IMR-90 (cell line): ENCODE data around the gene ZDHHC8. TPM values are rescaled to one million over a fixed set of nuclear protein-coding genes. Genes with fewer than 3 reads are reported as not detected.

Experiments
- ATAC-seq: fragments of 200-7000 bp; cut with Tn5 transposase; 2 replicates; pipeline ENCODE4 v1.9.1; 2020; ENCODE audit warnings: low read depth, mild to moderate bottlenecking, moderate library complexity
- BruUV-seq: library from RNA; stranded (reverse); fragments of 400-500 nt; replicated peaks from 2 replicates; lab custom pipeline; 2021; lab: Mats Ljungman, UMichigan
- CTCF ChIA-PET: fragments of 300-600 bp; formaldehyde crosslinking; extraction: SDS; loops from one replicate; lab custom pipeline; 2021; ENCODE audit warnings: antibody characterized with exemption; lab: Yijun Ruan, JAX
- POLR2A ChIA-PET: fragments of 300-600 bp; sonication (Branson Sonifier 250); formaldehyde crosslinking; loops from one replicate; lab custom pipeline; 2022; ENCODE audit warnings: antibody characterized with exemption; ENCODE audit not compliant: unreplicated experiment; lab: Charles Lee
- DNase-seq: peaks from one replicate; pipeline ENCODE4 v3.0.0; 2013
- H2AFZ ChIP-seq: replicated peaks from 2 replicates; pipeline ENCODE3; 2013; ENCODE audit warnings: low read length, mild to moderate bottlenecking; ENCODE audit not compliant: poor library complexity
- H2AK5ac ChIP-seq: 2 replicates; pipeline ENCODE4 v1.6.1; 2013; ENCODE audit warnings: low read depth, low read length, inconsistent platforms
- H2AK9ac ChIP-seq: replicated peaks from 2 replicates; pipeline ENCODE3; 2013; ENCODE audit warnings: mild to moderate bottlenecking, low read depth, low read length, moderate library complexity; ENCODE audit not compliant: poor library complexity
- H2BK120ac ChIP-seq: 2 replicates; pipeline ENCODE4 v1.6.1; 2013; ENCODE audit warnings: low read depth, low read length, inconsistent platforms
- H2BK15ac ChIP-seq: 3 replicates; pipeline ENCODE4 v1.6.1; 2013; ENCODE audit warnings: low read depth, low read length, inconsistent platforms
- H2BK20ac ChIP-seq: 2 replicates; pipeline ENCODE4 v1.6.1; 2013; ENCODE audit warnings: low read depth, mild to moderate bottlenecking, inconsistent platforms, low read length, moderate library complexity
- H2BK5ac ChIP-seq: 2 replicates; pipeline ENCODE4 v1.6.1; 2013; ENCODE audit warnings: mild to moderate bottlenecking, low read depth, low read length, inconsistent platforms; ENCODE audit not compliant: poor library complexity, severe bottlenecking
- H3K14ac ChIP-seq: replicated peaks from 2 replicates; pipeline ENCODE4 v1.6.1; 2013; ENCODE audit warnings: low read depth, low read length, inconsistent platforms
- H3K18ac ChIP-seq: 2 replicates; pipeline ENCODE4 v1.6.1; 2013; ENCODE audit warnings: low read depth, low read length, control low read depth
- H3K23ac ChIP-seq: 2 replicates; pipeline ENCODE4 v1.6.1; 2013; ENCODE audit warnings: low read depth, low read length, inconsistent platforms
- H3K27ac ChIP-seq: 2 replicates; pipeline ENCODE4 v1.5.1; 2013; ENCODE audit warnings: mild to moderate bottlenecking, control low read depth, low read length; ENCODE audit not compliant: insufficient read depth
- H3K27me3 ChIP-seq: 2 replicates; pipeline ENCODE4 v1.6.1; 2013; ENCODE audit warnings: low read length; ENCODE audit not compliant: control insufficient read depth, insufficient read depth
- H3K36me3 ChIP-seq: 2 replicates; pipeline ENCODE4 v1.6.1; 2013; ENCODE audit warnings: low read length, mixed read lengths; ENCODE audit not compliant: control insufficient read depth, insufficient read depth
- H3K4ac ChIP-seq: 2 replicates; pipeline ENCODE4 v1.6.1; 2013; ENCODE audit warnings: low read depth, low read length, inconsistent platforms
- H3K4me1 ChIP-seq: 2 replicates; pipeline ENCODE4 v1.6.1; 2013; ENCODE audit warnings: low read length, mixed read lengths; ENCODE audit not compliant: control insufficient read depth, insufficient read depth
- H3K4me2 ChIP-seq: 2 replicates; pipeline ENCODE4 v1.6.1; 2013; ENCODE audit warnings: low read depth, mild to moderate bottlenecking, control low read depth, low read length, moderate library complexity
- H3K4me3 ChIP-seq: 2 replicates; pipeline ENCODE4 v1.5.1; 2013; ENCODE audit warnings: low read depth, mild to moderate bottlenecking, control low read depth, low read length, moderate library complexity; ENCODE audit not compliant: insufficient read depth
- H3K56ac ChIP-seq: 2 replicates; pipeline ENCODE4 v1.6.1; 2013; ENCODE audit warnings: low read length, inconsistent platforms; ENCODE audit not compliant: insufficient read depth; ENCODE audit errors: extremely low read depth
- H3K79me1 ChIP-seq, 2 experiments: 2 replicates each; pipeline ENCODE4 v1.6.1; 2013; ENCODE audit warnings: low read length in 2 of 2, inconsistent platforms in 1 of 2, low read depth in 1 of 2
- H3K9ac ChIP-seq: 2 replicates; pipeline ENCODE4 v1.6.1; 2013; ENCODE audit warnings: low read depth, low read length, control low read depth
- H3K9me1 ChIP-seq: 2 replicates; pipeline ENCODE4 v1.6.1; 2013; ENCODE audit warnings: low read length, inconsistent platforms; ENCODE audit not compliant: insufficient read depth
- H3K9me3 ChIP-seq: 2 replicates; pipeline ENCODE4 v1.6.1; 2013; ENCODE audit warnings: low read length; ENCODE audit not compliant: control insufficient read depth, insufficient read depth
- H4K20me1 ChIP-seq: 2 replicates; pipeline ENCODE4 v1.6.1; 2013; ENCODE audit warnings: low read length, inconsistent platforms; ENCODE audit not compliant: insufficient read depth
- H4K5ac ChIP-seq: 2 replicates; pipeline ENCODE4 v1.6.1; 2013; ENCODE audit warnings: mild to moderate bottlenecking, low read depth, low read length, control low read depth
- H4K8ac ChIP-seq, 2 experiments: 2 replicates each; pipeline ENCODE4 v1.6.1; 2013; ENCODE audit warnings: low read depth in 2 of 2, low read length in 2 of 2, control low read depth in 1 of 2, inconsistent platforms in 1 of 2
- H4K91ac ChIP-seq: 2 replicates; pipeline ENCODE4 v1.6.1; 2013; ENCODE audit warnings: low read depth, low read length, inconsistent platforms; ENCODE audit not compliant: insufficient read depth
- CEBPB ChIP-seq: IDR thresholded peaks from 2 replicates; pipeline ENCODE4 v1.6.1; 2012; ENCODE audit warnings: low read depth, low read length, improper control_type of control experiment
- NFE2L2 ChIP-seq: fragments of 150-350 bp; IDR thresholded peaks from 2 replicates; pipeline ENCODE4 v1.6.1; 2016; ENCODE audit warnings: low read depth, mild to moderate bottlenecking, low read length
- RAD21 ChIP-seq: IDR thresholded peaks from 2 replicates; pipeline ENCODE4 v1.6.1; 2012; ENCODE audit warnings: low read length, improper control_type of control experiment
- RCOR1 ChIP-seq: IDR thresholded peaks from 2 replicates; pipeline ENCODE4 v1.6.1; 2012; ENCODE audit warnings: mild to moderate bottlenecking, low read length, improper control_type of control experiment; ENCODE audit not compliant: insufficient replicate concordance
- WGBS, 2 experiments: methylation state at CpG; one replicate each; pipeline versions ENCODE4 v1.1.5 to v1.1.7; 2013; ENCODE audit warnings: missing lambda C conversion rate in 2 of 2; ENCODE audit not compliant: insufficient read length in 1 of 2; ENCODE audit errors: extremely low coverage in 2 of 2; 5-methylcytosine and 5-hydroxymethylcytosine counted together
- dilution Hi-C: fragments of 300-500 bp; cut with HindIII; formaldehyde crosslinking; loops from one replicate; pipeline ENCODE4 v1.14.3; 2018; ENCODE audit warnings: low sequenced_read_pairs; ENCODE audit not compliant: unreplicated experiment
- in situ Hi-C: fragments of 300-500 bp; cut with MboI; formaldehyde crosslinking; loops from 3 replicates; pipeline ENCODE4 v1.14.3; 2019; ENCODE audit warnings: low sequenced_read_pairs, inconsistent platforms, mixed read lengths
- intact Hi-C: fragments of 100-400 bp; cut with micrococcal nuclease; formaldehyde crosslinking; loops from 2 replicates; pipeline ENCODE4 v1.10.0; 2022
- polyA plus RNA-seq, 3 experiments: library from polyadenylated mRNA; depleted of rRNA; stranded (reverse); fragments of >200 nt; gene quantifications; 2 replicates each; pipeline ENCODE4 v1.2.3, GENCODE V29; 2012; ENCODE audit warnings: low replicate concordance in 1 of 3
- total RNA-seq: library from RNA; depleted of rRNA; stranded (reverse); fragments of >200 nt; gene quantifications from 2 replicates; pipeline ENCODE4 v1.2.3, GENCODE V29; 2012
- TF ChIP-seq, protein P1 (sequence below): fragments of 150-350 bp; IDR thresholded peaks from 2 replicates; pipeline ENCODE4 v1.6.1; 2016; ENCODE audit warnings: low read depth, mild to moderate bottlenecking, low read length, moderate library complexity, borderline replicate concordance
- TF ChIP-seq, protein P2 (sequence below): conservative IDR thresholded peaks from 2 replicates; pipeline ENCODE4 v1.5.1; 2012; ENCODE audit warnings: mild to moderate bottlenecking, low read depth, low read length, improper control_type of control experiment

Gene ZDHHC8
- total and polyA plus RNA-seq, 2 of the 4 experiments (the other 2 are of a cell fraction): 2.5 to 72.6 TPM

DNA sequence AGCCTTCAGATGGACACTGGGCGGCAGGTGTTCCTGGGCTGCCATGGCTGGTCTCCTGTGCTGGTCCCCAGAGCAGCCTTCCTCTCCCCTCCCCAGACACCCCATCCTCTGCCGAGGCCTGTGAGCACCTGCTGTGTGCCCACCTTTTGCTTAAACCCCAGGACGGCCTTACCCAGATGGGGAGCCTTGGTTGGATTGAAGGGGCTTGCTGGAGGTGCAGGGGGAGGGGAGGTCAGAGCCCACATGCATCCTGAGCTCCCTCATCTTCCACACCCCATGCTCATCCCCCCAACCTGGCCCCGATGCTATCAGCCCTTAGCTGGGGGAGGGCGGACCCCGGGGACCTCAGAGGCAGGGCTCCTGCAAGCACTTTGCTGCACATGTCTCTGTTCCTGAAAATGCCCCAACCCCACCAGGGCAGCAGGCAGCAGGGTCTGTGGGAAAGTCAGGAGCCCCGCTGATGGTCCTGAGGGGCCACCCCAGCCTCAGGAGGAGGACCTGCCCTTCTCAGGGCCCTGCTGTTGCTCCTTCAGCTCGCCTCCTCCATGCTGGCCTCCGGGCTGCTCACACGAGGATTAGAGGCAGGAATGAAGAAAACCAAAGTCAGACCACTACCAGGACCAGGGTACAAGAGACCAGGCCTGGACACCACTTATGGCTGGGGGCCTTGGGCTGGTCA lies 60.8 kb downstream of the ZDHHC8 start:
- H3K4me3 ChIP-seq: no peak overlapping the region
- no peak overlapping the region for H3K4me2 ChIP-seq
- POLR2A ChIA-PET: no interaction called here
- H3K56ac ChIP-seq: no peak overlapping the region
- no peak overlapping the region for H3K4ac ChIP-seq
- no peak overlapping the region for H3K23ac ChIP-seq
- H3K36me3 ChIP-seq: no peaks in the 10 kb centered on the region
- no peak overlapping the region for H3K18ac ChIP-seq
- 90% methylated on average over 2 of the region's 10 CpGs; no CpG with 5 or more reads in 1 of the 2 experiments for WGBS, 2 experiments
- no peak overlapping the region for H2AK9ac ChIP-seq
- dilution Hi-C loops (no loop called here), intact Hi-C loops (no loop called here), in situ Hi-C loops (no loop called here)
- DNase-seq (no peak), ATAC-seq (no peak)
- H3K27ac ChIP-seq: no peak overlapping the region
- no peaks in the 10 kb centered on the region for H3K79me1 ChIP-seq
- no peak overlapping the region for H2BK15ac ChIP-seq
- no peak for TF ChIP-seq RAD21
- no peak for TF ChIP-seq NFE2L2
- TF ChIP-seq, protein P1, sequence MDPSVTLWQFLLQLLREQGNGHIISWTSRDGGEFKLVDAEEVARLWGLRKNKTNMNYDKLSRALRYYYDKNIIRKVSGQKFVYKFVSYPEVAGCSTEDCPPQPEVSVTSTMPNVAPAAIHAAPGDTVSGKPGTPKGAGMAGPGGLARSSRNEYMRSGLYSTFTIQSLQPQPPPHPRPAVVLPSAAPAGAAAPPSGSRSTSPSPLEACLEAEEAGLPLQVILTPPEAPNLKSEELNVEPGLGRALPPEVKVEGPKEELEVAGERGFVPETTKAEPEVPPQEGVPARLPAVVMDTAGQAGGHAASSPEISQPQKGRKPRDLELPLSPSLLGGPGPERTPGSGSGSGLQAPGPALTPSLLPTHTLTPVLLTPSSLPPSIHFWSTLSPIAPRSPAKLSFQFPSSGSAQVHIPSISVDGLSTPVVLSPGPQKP: no peak
- TF ChIP-seq CEBPB: no peak
- TF ChIP-seq, protein P2, sequence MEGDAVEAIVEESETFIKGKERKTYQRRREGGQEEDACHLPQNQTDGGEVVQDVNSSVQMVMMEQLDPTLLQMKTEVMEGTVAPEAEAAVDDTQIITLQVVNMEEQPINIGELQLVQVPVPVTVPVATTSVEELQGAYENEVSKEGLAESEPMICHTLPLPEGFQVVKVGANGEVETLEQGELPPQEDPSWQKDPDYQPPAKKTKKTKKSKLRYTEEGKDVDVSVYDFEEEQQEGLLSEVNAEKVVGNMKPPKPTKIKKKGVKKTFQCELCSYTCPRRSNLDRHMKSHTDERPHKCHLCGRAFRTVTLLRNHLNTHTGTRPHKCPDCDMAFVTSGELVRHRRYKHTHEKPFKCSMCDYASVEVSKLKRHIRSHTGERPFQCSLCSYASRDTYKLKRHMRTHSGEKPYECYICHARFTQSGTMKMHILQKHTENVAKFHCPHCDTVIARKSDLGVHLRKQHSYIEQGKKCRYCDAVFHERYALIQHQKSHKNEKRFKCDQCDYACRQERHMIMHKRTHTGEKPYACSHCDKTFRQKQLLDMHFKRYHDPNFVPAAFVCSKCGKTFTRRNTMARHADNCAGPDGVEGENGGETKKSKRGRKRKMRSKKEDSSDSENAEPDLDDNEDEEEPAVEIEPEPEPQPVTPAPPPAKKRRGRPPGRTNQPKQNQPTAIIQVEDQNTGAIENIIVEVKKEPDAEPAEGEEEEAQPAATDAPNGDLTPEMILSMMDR: no peak
- no peak for TF ChIP-seq RCOR1
- H2AK5ac ChIP-seq: no peak overlapping the region
- no peak overlapping the region for H2BK120ac ChIP-seq
- no peak overlapping the region for H3K14ac ChIP-seq
- H2BK5ac ChIP-seq: no peak overlapping the region
- no peak overlapping the region for H3K9ac ChIP-seq
- no peak overlapping the region for H4K8ac ChIP-seq
- H3K27me3 ChIP-seq: peaks cover 30% of the 10 kb centered on the region
- H2AFZ ChIP-seq: no peak overlapping the region
- BruUV-seq: no TSS peak
- no peaks in the 10 kb centered on the region for H3K4me1 ChIP-seq
- CTCF ChIA-PET: no interaction called here
- no peak overlapping the region for H2BK20ac ChIP-seq
- no peaks in the 10 kb centered on the region for H3K9me3 ChIP-seq
- no peak overlapping the region for H4K91ac ChIP-seq
- no peak overlapping the region for H4K5ac ChIP-seq
- no peaks in the 10 kb centered on the region for H4K20me1 ChIP-seq
- H3K9me1 ChIP-seq: no peaks in the 10 kb centered on the region
